T-helper 2 cell treated with Interferon-gamma antibody and Interleukin-4, amounts not matched to agents 5 μg/mL and 100 μg/mL, for 36 hours (primary cell): ENCODE results near the gene P2RY8.
A peak's percentile ranks its signal among the peaks of the same experiment; 100 is the strongest.
"Not testable (repeated sequence)": the region's sequence is repeated elsewhere in the genome, so short reads cannot be mapped to it uniquely, and the experiment has no call there.

Source experiments
- DNase-seq: peaks from one replicate; pipeline ENCODE4 v3.0.0; 2021; ENCODE audit warnings: low spot score
- H3K27ac Mint-ChIP-seq: one replicate; pipeline ENCODE4 v1.8.0; 2021; ENCODE audit warnings: mild to moderate bottlenecking, mixed read lengths
- H3K27me3 Mint-ChIP-seq: one replicate; pipeline ENCODE4 v1.8.0; 2021; ENCODE audit warnings: low read depth, mixed read lengths
- H3K36me3 Mint-ChIP-seq: one replicate; pipeline ENCODE4 v1.8.0; 2021; ENCODE audit warnings: low read depth, mixed read lengths
- H3K4me1 Mint-ChIP-seq: one replicate; pipeline ENCODE4 v1.8.0; 2021; ENCODE audit warnings: low read depth, mixed read lengths
- H3K4me3 Mint-ChIP-seq: one replicate; pipeline ENCODE4 v1.8.0; 2022; ENCODE audit warnings: mild to moderate bottlenecking, moderate library complexity, mixed read lengths
- H3K9me3 Mint-ChIP-seq: one replicate; pipeline ENCODE4 v1.8.0; 2021; ENCODE audit warnings: mixed read lengths

The P2RY8 gene

DNA sequence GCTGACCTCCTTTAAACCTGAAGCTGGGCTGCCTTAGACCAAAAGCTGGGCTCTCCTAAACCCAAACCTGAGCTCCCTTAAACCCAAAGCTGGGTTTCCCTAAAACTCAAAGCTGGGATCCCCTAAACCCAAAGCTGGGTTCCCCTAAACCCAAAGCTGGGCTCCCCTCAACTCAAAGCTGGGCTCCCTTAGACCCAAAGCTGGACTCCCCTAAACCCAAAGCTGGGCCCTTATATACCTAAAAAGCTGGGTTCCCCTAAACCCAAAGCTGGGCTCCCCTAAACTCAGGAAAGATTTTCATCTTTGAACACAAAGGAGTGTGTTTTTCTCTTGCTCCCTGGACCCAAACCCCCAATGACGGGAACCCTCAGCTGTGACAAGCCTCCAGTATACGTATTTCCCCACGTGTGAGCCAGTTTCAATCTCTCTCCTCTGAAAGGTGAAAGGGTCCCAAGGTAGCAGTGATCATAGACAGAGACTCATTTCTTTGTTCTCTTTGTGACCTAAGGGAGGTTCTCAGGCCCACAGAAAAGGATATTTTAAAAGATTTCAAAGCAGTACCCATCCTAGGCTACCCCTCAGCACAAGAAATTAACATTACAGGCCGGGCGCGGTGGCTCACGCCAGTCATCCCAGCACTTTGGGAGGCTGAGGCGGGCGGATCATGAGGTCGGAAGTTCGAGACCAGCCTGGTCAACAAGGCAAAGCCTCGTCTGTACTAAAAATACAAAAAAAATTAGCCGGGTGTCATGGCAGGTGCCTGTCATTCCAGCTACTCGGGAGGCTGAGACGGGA is 52.9 kb downstream of the P2RY8 start:
- Mint-ChIP-seq H3K4me1 (peaks cover 57% of the 10 kb centered on the region), H3K4me3 (peak overlapping the region; percentile 52), H3K27me3 (no peaks in the 10 kb centered on the region), H3K36me3 (peaks cover 77% of the 10 kb centered on the region), H3K9me3 (peaks cover 18% of the 10 kb centered on the region), H3K27ac (peak overlapping the region; percentile 83)
- DNase-seq = no peak

DNA sequence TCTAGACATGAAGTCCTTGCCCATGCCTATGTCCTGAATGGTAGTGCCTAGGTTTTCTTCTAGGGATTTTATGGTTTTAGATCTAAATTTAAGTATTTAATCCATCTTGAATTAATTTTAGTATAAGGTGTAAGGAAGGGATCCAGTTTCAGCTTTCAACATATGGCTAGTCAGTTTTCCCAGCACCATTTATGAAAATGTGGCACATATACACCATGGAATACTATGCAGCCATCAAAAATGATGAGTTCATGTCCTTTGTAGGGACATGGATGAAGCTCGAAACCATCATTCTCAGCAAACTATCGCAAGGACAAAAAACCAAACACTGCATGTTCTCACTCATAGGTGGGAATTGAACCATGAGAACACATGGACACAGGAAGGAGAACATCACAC is 54.5 kb downstream of the P2RY8 start:
- not testable (repeated sequence) for H3K27me3 Mint-ChIP-seq, DNase-seq
- Mint-ChIP-seq H3K36me3 (peaks cover 75% of the 10 kb centered on the region), H3K9me3 (peaks cover 12% of the 10 kb centered on the region), H3K4me1 (peaks cover 68% of the 10 kb centered on the region), H3K4me3 (peak overlapping the region; percentile 83), H3K27ac (peak overlapping the region; percentile 98)

DNA sequence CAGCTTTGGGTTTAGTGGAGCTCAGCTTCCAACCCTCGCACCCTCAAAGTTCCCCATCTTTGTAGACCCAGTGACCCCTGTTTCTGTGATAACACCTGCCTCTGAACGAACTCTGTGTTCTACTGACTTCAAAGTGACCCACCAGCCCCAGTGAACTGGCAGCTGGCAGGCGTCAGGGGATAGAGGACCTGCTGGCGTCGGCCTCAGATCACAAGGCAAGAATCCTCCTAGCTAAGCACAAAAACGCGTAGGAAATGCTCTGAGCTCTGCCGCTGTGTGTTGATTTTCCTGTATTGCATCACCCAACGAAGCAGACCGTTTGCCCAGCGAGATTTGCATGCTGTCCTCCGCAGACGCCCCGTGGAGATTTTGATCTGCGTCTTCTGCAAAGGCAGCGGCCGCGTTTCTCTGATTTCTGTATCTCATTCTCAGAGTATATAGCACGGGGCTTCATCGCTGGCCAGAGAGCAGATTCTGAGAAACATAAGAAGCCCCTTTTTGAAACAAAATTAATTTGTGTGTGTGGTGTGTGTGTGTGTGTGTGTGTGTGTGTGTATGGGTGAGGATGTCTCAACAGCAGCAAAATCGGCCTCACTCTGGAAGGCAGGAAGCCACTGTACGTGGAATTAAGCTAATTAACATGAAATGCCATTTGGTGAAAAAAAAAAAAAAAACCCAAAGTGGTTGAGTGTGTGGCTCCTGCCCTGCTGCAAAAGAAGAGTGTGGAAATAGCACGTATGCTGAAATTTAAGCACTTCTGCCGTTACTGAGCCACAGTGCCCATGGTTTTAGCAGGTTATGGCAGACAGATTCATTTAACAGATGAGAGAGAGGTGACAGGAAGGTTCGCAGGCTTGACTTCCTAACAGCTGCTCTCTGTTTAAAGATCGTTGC is 55.1 kb downstream of the P2RY8 start:
- Mint-ChIP-seq H3K4me1 (peaks cover 68% of the 10 kb centered on the region), H3K36me3 (peaks cover 75% of the 10 kb centered on the region), H3K27ac (peak overlapping the region; percentile 98), H3K27me3 (no peaks in the 10 kb centered on the region), H3K9me3 (peaks cover 16% of the 10 kb centered on the region), H3K4me3 (peak overlapping the region; percentile 83)
- DNase-seq = peak; percentile 84

DNA sequence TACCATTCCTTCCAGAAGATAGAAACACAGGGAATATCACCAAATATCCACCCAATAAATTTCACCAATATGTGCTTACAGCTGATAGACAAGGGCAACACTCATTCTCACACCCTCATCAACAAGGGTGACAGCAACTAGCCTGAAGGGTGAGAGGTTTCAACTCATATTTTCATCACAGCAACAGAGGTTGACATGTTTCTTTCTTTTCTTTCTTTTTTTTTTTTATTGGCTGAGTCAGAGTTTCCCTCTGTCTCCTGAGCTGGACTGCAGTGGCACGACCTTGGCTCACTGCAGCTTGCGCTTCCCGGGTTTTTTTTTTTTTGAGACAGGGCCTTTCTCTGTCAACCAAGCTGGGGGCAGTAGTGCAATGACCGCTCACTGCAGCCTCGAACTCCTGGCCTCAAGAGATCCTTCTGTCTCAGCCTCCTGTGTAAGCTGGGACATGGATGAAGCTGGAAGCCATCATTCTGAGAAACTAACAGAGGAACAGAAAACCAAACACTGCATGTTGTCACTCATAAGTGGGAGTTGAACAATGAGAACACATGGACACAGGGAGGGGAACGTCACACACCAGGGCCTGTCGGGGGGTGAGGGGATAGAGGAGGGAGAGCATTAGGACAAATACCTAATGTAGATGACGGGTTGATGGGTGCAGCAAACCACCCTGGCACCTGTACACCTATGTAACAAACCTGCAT is 56.8 kb downstream of the P2RY8 start:
- peak overlapping the region; percentile 98 for H3K27ac Mint-ChIP-seq
- peak overlapping the region; percentile 13 for H3K4me3 Mint-ChIP-seq
- H3K36me3 Mint-ChIP-seq = peaks cover 72% of the 10 kb centered on the region
- DNase-seq = peak; percentile 2
- H3K4me1 Mint-ChIP-seq = peaks cover 73% of the 10 kb centered on the region
- H3K27me3 Mint-ChIP-seq = no peaks in the 10 kb centered on the region
- H3K9me3 Mint-ChIP-seq = peaks cover 13% of the 10 kb centered on the region

DNA sequence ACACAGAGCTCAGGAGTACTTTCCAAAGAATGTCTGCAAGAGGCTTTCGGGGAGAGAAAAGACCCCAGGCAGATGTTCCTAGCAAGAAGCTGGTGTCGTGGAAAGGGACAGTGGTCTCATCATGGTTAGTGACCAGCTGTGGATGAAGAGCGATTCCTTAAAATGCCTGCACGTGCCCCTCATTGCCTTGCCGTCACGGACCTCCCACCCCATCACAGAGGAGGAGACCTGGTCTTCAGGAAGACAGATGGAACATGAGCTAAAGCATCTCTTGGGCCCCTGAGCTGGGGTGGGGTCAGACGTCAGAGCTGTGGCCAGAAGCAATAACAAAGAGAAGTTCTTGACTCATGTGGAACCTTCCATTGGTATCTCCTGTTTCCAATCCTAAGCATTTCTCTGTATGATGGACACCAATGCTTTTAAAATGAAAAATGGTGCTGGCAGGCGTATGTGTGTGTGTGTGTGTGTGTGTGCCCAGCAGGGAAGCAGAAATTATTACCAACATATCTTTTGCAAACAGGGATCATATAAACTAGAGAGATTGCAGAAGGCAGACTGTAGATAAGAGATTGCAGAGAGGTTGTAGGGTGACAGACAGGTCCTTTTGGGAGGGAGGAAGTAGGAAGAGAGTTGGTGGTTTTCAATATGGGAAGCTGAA is 59.1 kb downstream of the P2RY8 start:
- H3K4me1 Mint-ChIP-seq = peaks cover 77% of the 10 kb centered on the region
- H3K4me3 Mint-ChIP-seq = peak overlapping the region; percentile 25
- H3K27me3 Mint-ChIP-seq = no peaks in the 10 kb centered on the region
- peak overlapping the region; percentile 73 for H3K27ac Mint-ChIP-seq
- peaks cover 33% of the 10 kb centered on the region for H3K9me3 Mint-ChIP-seq
- peaks cover 74% of the 10 kb centered on the region for H3K36me3 Mint-ChIP-seq
- DNase-seq = peak; percentile 5

- Mint-ChIP-seq H3K4me1 (peaks cover 73% of the 10 kb centered on the region), H3K27me3 (no peaks in the 10 kb centered on the region), H3K36me3 (peaks cover 74% of the 10 kb centered on the region), H3K9me3 (peaks cover 39% of the 10 kb centered on the region), H3K27ac (peak overlapping the region; percentile 73), H3K4me3 (no peak overlapping the region)
- DNase-seq = no peak
Observed at GRCh38 chrX:1477229-1477628, 59.8 kb downstream of the P2RY8 start.

GRCh38 chrX:1476682-1477081 is 60.3 kb downstream of the P2RY8 start:
- Mint-ChIP-seq H3K9me3 (peaks cover 43% of the 10 kb centered on the region), H3K27ac (no peak overlapping the region), H3K4me1 (peaks cover 73% of the 10 kb centered on the region), H3K27me3 (no peaks in the 10 kb centered on the region), H3K4me3 (no peak overlapping the region), H3K36me3 (peaks cover 78% of the 10 kb centered on the region)
- no peak for DNase-seq

DNA sequence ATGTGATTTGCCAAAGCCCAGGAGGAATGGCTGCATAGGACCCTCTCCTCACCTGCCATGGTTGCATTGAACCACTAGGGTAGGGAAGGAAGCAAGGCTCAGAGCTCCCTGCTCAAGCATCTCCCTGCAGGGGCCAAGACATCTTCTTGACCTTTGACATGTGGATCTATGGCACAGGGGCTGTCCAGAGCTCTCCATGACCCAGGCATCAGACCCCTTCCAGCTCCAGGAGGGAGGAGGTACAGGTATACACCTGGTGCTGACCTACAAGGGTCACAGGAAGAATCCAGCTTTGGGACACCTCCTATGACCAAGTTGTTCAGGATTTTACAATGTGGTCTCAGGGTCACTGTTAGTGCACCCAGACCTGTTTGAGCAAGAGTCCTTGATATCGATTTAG is 61.1 kb downstream of the P2RY8 start:
- H3K9me3 Mint-ChIP-seq = peaks cover 43% of the 10 kb centered on the region

GRCh38 chrX:1475481-1475880 is 61.5 kb downstream of the P2RY8 start:
- H3K9me3 Mint-ChIP-seq = peaks cover 43% of the 10 kb centered on the region
- no peak overlapping the region for H3K4me3 Mint-ChIP-seq
- no peaks in the 10 kb centered on the region for H3K27me3 Mint-ChIP-seq
- peaks cover 82% of the 10 kb centered on the region for H3K36me3 Mint-ChIP-seq
- DNase-seq = peak; percentile 0
- H3K4me1 Mint-ChIP-seq = peaks cover 75% of the 10 kb centered on the region
- peak overlapping the region; percentile 9 for H3K27ac Mint-ChIP-seq

More for the DNA sequence above, 61.1 kb downstream of the P2RY8 start:
- Mint-ChIP-seq H3K4me1 (peaks cover 76% of the 10 kb centered on the region), H3K36me3 (peaks cover 82% of the 10 kb centered on the region), H3K27ac (no peak overlapping the region), H3K4me3 (no peak overlapping the region), H3K27me3 (no peaks in the 10 kb centered on the region)
- peak; percentile 2 for DNase-seq

- Mint-ChIP-seq H3K36me3 (peaks cover 80% of the 10 kb centered on the region), H3K27ac (peak overlapping the region; percentile 53), H3K9me3 (peaks cover 40% of the 10 kb centered on the region), H3K4me3 (peak overlapping the region; percentile 0), H3K4me1 (peaks cover 70% of the 10 kb centered on the region)
- H3K27me3 Mint-ChIP-seq = not testable (repeated sequence)
- peak; percentile 1 for DNase-seq
Observed at GRCh38 chrX:1474593-1474992, 62.4 kb downstream of the P2RY8 start.

DNA sequence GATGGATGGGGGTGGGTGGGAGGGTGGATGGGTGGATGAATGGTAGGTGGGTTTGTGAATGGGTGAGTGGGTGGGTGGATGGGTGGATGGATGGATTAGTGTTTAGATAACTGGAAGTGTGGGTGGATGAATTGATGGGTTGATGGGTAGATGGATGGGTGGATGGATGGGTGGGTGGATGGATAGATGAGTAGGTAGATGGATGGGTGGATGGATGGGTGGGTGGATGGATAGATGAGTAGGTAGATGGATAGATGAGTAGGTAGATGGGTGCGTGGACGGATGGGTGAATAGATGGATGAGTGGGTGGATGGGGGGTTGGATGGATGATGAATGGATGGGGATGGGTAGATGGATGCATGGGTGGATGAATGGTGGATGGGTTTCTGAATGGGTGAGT is 64.0 kb downstream of the P2RY8 start:
- Mint-ChIP-seq H3K9me3 (peaks cover 34% of the 10 kb centered on the region), H3K27ac (peak overlapping the region; percentile 86), H3K36me3 (peaks cover 77% of the 10 kb centered on the region)

DNA sequence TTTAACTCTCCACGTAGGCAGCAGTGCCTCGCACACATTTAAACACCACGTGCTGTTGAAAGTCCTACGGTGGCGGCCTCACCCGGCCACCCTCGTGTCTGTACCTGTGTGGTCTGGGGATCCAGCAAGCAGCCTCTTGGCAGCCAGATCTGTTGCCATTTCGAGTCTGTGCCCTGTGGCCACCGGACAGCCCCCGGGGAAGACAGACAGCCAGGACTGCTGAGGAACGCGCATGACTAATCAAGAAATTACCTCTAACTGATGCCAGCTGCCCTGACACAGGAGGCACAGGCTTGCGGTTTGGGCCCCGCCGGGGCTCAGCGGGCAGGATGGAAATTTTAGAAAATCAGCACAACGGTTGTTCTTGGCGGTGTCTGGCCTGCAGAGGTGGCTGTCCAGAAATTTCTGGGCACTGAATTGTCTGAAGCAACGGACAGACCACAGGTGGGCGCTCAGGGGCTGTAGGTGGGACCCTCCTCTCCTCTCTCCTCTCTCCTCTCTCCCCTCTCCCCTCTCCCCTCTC is 68.7 kb downstream of the P2RY8 start:
- H3K27ac Mint-ChIP-seq = peak overlapping the region; percentile 94
- H3K4me3 Mint-ChIP-seq = peak overlapping the region; percentile 79
- peaks cover 59% of the 10 kb centered on the region for H3K4me1 Mint-ChIP-seq
- peak; percentile 86 for DNase-seq
- peaks cover 74% of the 10 kb centered on the region for H3K36me3 Mint-ChIP-seq
- peaks cover 14% of the 10 kb centered on the region for H3K9me3 Mint-ChIP-seq
- H3K27me3 Mint-ChIP-seq = no peaks in the 10 kb centered on the region

More for the DNA sequence above, 64.0 kb downstream of the P2RY8 start:
- Mint-ChIP-seq H3K4me1 (peaks cover 69% of the 10 kb centered on the region), H3K4me3 (peak overlapping the region; percentile 50), H3K27me3 (no peaks in the 10 kb centered on the region)
- peak; percentile 3 for DNase-seq

DNA sequence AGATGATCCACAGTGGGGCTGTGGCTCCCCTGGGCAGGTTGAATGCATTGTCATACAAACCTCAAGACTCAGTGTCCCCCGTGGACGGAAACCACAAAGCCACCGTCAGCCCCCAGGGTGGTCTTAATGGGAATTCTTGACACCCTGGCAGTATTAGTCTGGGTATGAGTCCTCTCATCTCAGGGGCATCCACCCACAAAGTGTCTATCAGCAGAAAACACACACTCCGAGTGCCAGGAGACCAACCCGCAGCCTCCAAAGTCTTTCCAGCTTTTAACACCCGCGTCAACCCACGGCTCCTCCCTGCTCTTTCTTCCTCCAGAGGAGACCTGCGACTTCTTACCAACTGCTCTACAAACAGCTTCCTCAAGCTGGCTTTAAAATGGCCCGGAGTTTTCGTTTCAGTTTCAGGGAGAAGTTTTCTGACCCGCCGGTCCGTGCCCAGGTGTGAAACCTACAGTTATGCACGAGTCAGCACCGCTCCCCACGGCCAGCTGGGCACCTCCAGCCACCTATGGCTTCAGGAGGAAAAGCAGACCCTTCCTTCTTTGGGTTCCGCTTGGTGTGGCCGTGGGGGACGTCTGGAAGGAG is 69.9 kb downstream of the P2RY8 start:
- peak overlapping the region; percentile 94 for H3K27ac Mint-ChIP-seq
- DNase-seq = peak; percentile 48
- no peaks in the 10 kb centered on the region for H3K27me3 Mint-ChIP-seq
- peaks cover 3% of the 10 kb centered on the region for H3K9me3 Mint-ChIP-seq
- peaks cover 64% of the 10 kb centered on the region for H3K4me1 Mint-ChIP-seq
- peak overlapping the region; percentile 79 for H3K4me3 Mint-ChIP-seq
- H3K36me3 Mint-ChIP-seq = peaks cover 73% of the 10 kb centered on the region
